PC-3 (cell line): ENCODE results near the gene HOXC5.

Source experiments
- CTCF ChIP-seq: fragments of 300-600 bp; sonication (generic); conservative IDR thresholded peaks from 2 replicates; pipeline ENCODE4 v1.5.1; 2017; ENCODE audit warnings: antibody characterized with exemption, low read depth, mild to moderate bottlenecking, low read length
- EZH2 ChIP-seq: fragments of 300-600 bp; sonication (generic); IDR thresholded peaks from one replicate; pipeline ENCODE4 v1.6.1; 2017; ENCODE audit warnings: antibody characterized with exemption, mild to moderate bottlenecking, low read length; ENCODE audit not compliant: unreplicated experiment
- EZH2phosphoT487 ChIP-seq: fragments of 300-600 bp; sonication (generic); IDR thresholded peaks from 2 replicates; pipeline ENCODE4 v1.6.1; 2018; ENCODE audit warnings: mild to moderate bottlenecking, antibody characterized with exemption, low read length, borderline replicate concordance

- TF ChIP-seq EZH2, result no peak
- no peak for TF ChIP-seq CTCF
- no peak for TF ChIP-seq EZH2phosphoT487
Observed at GRCh38 chr12:54000116-54001114, 32.4 kb upstream of the HOXC5 start, which contains the start of gene HOXC9.
